SIG-M5 treated with dmso at 0.1 percent for 504 hours (cell line): ENCODE data around the gene ATG5.
"Not testable (repeated sequence)": the region's sequence is repeated elsewhere in the genome, so short reads cannot be mapped to it uniquely, and the experiment has no call there.

ENCODE experiments used
- DNase-seq: peaks from one replicate; lab custom pipeline; 2025; ENCODE audit not compliant: unreplicated experiment; lab: John Stamatoyannopoulos, UW

ATG5 gene

DNA sequence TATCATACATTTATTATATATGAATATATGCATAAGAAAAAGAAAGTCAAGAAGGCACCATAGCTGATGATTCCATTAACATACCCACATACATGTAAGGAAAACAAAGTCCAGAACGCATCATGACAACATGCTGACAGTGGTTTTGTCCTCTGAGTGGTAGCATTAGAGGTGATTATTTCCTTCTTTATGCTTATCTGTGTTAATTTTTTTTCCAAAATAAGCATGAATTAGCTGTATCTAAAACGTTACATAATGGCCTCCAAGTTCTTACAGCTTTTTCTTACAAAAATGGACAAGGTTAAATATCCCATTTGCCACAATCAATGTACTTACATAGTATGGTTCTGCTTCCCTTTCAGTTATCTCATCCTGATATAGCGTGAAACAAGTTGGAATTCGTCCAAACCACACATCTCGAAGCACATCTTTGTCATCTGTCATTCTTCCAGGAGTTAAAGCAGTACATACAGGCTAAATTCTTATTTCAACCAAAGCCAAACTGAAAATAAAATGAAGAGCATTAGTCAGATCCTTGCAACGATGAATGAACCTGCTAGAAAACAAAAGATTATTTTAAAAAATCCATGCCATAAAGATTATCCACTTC lies 9.7 kb downstream of the ATG5 start:
- DNase-seq, result no peak

DNA sequence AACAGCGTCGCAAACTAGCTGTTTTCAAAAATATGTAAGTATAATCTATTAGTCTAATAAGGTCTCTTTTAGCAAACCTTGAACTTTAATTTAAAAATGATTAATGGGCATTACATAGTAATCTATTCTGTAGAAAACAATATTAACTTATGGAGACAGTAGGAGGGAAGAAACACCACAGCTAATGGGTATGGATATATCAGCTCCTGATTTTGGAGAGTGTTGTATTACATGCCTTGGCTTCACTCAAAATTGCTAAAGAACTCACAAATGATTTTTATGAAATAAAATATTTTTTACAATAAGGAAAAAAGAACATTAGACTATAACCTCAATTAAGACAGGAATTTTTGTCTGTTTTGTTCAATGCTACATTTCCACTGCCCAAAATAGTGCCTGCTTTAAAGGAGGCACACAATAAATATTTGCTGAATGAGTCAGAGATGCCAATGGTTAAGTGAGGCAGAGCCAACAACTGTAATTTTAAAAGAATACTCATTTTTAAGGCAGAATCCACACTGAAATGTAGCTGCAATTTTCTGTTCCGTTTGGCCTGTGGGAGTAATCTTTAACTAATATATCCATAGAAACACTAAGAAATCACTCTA lies 15.7 kb downstream of the ATG5 start:
- no peak for DNase-seq

DNA sequence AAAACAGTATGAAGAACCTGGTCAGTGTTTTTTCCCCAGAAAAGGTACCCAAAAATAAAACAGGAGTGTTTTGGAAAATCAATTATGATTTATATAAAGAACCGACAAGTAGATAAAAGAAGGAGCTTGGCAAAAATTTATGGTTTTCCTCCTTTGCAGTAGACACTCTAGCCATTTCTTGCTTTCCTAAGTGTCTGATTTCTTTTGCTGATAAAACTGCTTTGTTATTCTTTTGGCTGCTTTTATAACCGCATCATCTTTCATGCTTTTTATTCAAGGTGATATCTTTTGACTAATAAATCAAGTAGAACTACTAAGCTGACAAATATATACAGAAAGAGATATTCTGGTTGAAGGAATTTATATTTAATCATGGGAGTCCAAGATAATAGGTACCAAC lies 16.6 kb downstream of the ATG5 start:
- DNase-seq, result no peak

GRCh38 chr6:106305740-106306139 lies 19.8 kb downstream of the ATG5 start:
- DNase-seq, result no peak

- no peak for DNase-seq
These were observed 24.6 kb downstream of the ATG5 start for GRCh38 chr6:106300944-106301343.

- DNase-seq, result no peak
These were observed 25.4 kb downstream of the ATG5 start for GRCh38 chr6:106300020-106300780.

DNA sequence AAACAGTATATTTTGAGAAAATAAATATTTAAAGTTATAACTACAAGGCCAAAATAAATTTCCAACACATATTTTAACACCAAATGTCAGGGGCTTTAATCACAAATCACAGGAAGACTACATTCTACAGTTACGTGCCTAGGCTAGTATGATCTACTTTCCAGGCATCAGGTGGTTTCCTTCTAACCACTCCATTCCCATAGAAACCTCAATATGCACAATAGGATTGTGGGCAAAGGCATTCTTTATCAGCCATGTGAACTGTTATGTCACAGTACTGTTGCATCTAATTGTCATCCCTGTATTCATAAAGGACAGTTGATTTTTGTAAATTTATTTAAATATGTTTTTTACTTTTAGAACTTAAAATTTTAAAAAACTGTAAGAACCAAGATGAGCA lies 32.4 kb downstream of the ATG5 start:
- no peak for DNase-seq

- DNase-seq, result no peak
These were observed 34.6 kb downstream of the ATG5 start for GRCh38 chr6:106290954-106291353.

- no peak for DNase-seq
These were observed 35.5 kb downstream of the ATG5 start for GRCh38 chr6:106290032-106290431.

- no peak for DNase-seq
These were observed 38.3 kb downstream of the ATG5 start for GRCh38 chr6:106287215-106287614.

GRCh38 chr6:106286746-106287145 lies 38.8 kb downstream of the ATG5 start:
- no peak for DNase-seq

GRCh38 chr6:106283481-106283880 lies 42.1 kb downstream of the ATG5 start:
- no peak for DNase-seq

DNA sequence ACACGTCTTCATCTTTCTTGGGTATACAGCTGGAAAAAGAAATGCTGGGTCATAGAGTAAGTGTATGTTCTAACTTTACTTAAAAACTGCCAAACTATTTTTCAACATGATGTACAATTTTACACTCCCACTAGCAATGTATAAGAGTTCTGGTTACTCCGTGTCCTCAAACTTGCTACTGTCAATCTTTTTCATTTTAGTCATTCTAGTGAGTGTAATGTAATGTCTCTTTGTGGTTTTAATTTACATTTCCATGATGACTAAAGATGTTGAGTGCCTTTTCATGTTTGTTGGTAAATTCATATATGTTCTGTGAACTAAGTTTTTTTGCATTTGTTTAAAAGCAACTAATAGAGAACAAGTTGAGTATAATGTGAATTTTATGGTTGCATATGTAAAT lies 43.9 kb downstream of the ATG5 start:
- no peak for DNase-seq

- DNase-seq, result no peak
These were observed 44.5 kb downstream of the ATG5 start for GRCh38 chr6:106281088-106281487.

DNA sequence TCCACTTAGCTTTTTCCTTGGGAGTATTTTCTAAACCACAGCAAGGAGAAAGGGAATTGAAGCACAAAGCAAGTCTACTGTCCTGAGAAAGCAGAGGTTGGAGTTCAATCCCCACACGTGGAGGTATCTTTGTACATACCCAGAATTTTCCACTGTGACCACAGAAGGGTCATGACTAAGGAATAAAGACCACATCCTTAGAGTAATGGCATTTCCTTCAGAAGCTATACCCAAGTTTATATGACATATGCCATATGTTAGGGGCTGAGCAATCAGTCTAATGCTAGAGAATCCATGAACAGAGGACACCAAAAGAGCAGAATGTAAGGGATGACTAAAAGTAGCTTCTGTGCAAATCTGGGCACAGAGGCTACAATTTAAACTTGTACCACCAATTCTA lies 46.4 kb downstream of the ATG5 start:
- DNase-seq, result no peak

- no peak for DNase-seq
These were observed 49.9 kb downstream of the ATG5 start for GRCh38 chr6:106275692-106276091.

GRCh38 chr6:106273087-106273486 lies 52.5 kb downstream of the ATG5 start:
- no peak for DNase-seq

DNA sequence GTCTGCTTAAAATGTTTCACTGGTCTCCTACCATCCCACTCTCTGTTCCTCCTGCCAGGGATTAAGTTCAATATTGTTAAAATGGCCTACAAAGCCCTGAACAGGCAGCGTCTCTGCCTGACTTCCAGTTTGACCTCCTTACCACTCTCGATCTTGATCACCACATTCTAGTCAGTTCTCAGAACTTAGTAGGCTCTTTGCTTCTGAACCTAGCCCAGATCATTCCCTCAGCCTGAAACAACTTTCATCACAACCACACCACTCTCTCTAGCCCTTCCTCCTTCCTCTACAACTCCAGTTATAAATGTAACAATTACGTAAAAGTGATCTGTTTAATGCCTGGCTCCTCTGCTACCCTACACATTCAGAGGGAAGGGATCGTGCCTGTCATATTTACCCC lies 53.3 kb downstream of the ATG5 start:
- no peak for DNase-seq

GRCh38 chr6:106270414-106270813 lies 55.1 kb downstream of the ATG5 start:
- no peak for DNase-seq

GRCh38 chr6:106269268-106269919 lies 56.2 kb downstream of the ATG5 start:
- DNase-seq, result not testable (repeated sequence)

DNA sequence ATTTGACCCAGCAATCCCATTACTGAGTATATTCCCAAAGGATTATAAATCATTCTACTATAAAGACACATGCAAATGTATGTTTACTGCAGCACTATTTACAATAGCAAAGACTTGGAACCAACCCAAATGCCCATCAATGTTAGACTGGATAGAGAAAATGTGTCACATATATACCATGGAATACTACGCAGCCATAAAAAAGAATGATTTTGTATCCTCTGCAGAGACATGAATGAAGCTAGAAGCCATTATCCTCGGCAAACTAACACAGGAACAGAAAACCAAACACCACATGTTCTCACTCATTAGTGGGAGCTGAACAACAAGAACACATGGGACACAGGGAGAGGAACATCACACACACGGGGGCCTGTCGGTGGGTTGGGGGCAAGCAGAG lies 57.1 kb downstream of the ATG5 start:
- not testable (repeated sequence) for DNase-seq

DNA sequence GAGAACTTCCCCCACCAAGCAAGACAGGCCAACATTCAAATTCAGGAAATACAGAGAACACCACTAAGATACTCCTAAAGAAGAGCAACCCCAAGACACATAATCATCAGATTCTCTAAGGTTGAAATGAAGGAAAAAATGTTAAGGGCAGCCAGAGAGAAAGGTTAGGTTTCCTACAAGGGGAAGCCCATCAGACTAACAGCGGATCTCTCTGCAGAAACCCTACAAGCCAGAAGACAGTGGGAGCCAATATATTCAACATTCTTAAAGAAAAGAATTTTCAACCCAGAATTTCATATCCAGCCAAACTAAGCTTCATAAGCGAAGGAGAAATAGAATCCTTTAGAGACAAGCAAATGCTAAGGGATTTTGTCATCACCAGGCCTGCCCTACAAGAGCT lies 61.1 kb downstream of the ATG5 start:
- not testable (repeated sequence) for DNase-seq
